ENCODE measurements around the gene PRRC2C. TPM values are rescaled to one million over a fixed set of nuclear protein-coding genes. Genes with fewer than 3 reads are reported as not detected.

The PRRC2C gene
- total RNA-seq, 2 experiments from 2014 or later: 229 to 238 TPM

GRCh38 chr1:171515741-171516140, 30.4 kb downstream of the PRRC2C start:
- no peak for ATAC-seq
- H3K36me3 Mint-ChIP-seq (ENCODE audit: low read depth): peaks cover 53% of the 10 kb centered on the region
- intact Hi-C loops (cut with micrococcal nuclease): no loop called here
- H3K27me3 Mint-ChIP-seq: no peaks in the 10 kb centered on the region
- no peak overlapping the region for H3K4me3 Mint-ChIP-seq
- H3K4me1 Mint-ChIP-seq (ENCODE audit: low read depth): peaks cover 40% of the 10 kb centered on the region
- POLR2A ChIA-PET: interaction anchor here (1.3 to 1.5 kb wide), 2 partner anchors 9 to 25 kb away, joined by 3 read pairs; no protein-coding TSS in a partner anchor
- H3K27ac Mint-ChIP-seq: peak overlapping the region; percentile 40
- DNase-seq: no peak
- CTCF ChIA-PET: interaction anchor here (0.7 to 4.5 kb wide), 7 partner anchors 8 to 77 kb away, joined by 3 to 32 read pairs (median 3); partner anchors contain the start of gene PRRC2C
- no peak for TF ChIP-seq CTCF (IDR thresholded peaks at IDR 0.05)
- no peaks in the 10 kb centered on the region for H3K9me3 Mint-ChIP-seq

GRCh38 chr1:171521567-171521966, 36.2 kb downstream of the PRRC2C start:
- TF ChIP-seq CTCF (IDR thresholded peaks at IDR 0.05): no peak
- H3K4me3 Mint-ChIP-seq: no peak overlapping the region
- no peaks in the 10 kb centered on the region for H3K27me3 Mint-ChIP-seq
- no peak overlapping the region for H3K27ac Mint-ChIP-seq
- ATAC-seq: no peak
- intact Hi-C loops (cut with micrococcal nuclease): no loop called here
- ChIA-PET CTCF (no interaction called here), POLR2A (no interaction called here)
- no peak for DNase-seq
- no peaks in the 10 kb centered on the region for H3K9me3 Mint-ChIP-seq
- peaks cover 53% of the 10 kb centered on the region for H3K36me3 Mint-ChIP-seq (ENCODE audit: low read depth)
- H3K4me1 Mint-ChIP-seq (ENCODE audit: low read depth): peaks cover 3% of the 10 kb centered on the region

DNA sequence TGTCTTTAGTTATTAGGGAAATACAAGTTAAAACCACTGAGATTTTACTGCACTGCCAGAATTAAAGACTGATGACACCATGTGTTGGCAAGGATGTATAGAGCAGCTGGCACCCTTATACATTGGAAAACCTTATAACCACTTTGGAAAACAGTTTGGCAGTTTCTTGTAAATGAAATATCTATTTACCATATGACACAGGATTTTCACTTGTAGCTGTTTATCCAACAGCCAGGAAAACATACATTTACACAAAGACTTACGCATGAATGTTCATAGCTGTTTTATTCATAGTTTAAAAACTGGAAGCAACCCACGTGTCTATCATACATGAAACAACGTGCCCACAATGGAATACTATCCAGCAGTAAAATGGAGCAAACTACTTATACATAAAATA, 45.3 kb downstream of the PRRC2C start:
- H3K36me3 Mint-ChIP-seq (ENCODE audit: low read depth): peaks cover 56% of the 10 kb centered on the region
- ChIA-PET POLR2A (interaction anchor here (0.6 to 1.1 kb wide), 2 partner anchors 13 to 33 kb away, joined by 3 to 4 read pairs; no protein-coding TSS in a partner anchor), CTCF (interaction anchor here (1.6 to 1.9 kb wide), 3 partner anchors 15 to 22 kb away, joined by 3 to 4 read pairs (median 3); no protein-coding TSS in a partner anchor)
- DNase-seq (no peak), ATAC-seq (no peak)
- H3K27ac Mint-ChIP-seq: no peak overlapping the region
- intact Hi-C loops (cut with micrococcal nuclease): no loop called here
- H3K4me3 Mint-ChIP-seq: no peak overlapping the region
- H3K4me1 Mint-ChIP-seq (ENCODE audit: low read depth): peaks cover 2% of the 10 kb centered on the region
- no peaks in the 10 kb centered on the region for H3K9me3 Mint-ChIP-seq
- no peak for TF ChIP-seq CTCF (IDR thresholded peaks at IDR 0.05)
- no peaks in the 10 kb centered on the region for H3K27me3 Mint-ChIP-seq

- Mint-ChIP-seq H3K36me3 (ENCODE audit: low read depth) (peaks cover 68% of the 10 kb centered on the region), H3K27me3 (no peaks in the 10 kb centered on the region), H3K27ac (peak overlapping the region; percentile 7), H3K4me1 (ENCODE audit: low read depth) (peaks cover 2% of the 10 kb centered on the region), H3K4me3 (no peak overlapping the region), H3K9me3 (no peaks in the 10 kb centered on the region)
- intact Hi-C loops (cut with micrococcal nuclease): no loop called here
- DNase-seq (no peak), ATAC-seq (no peak)
- TF ChIP-seq CTCF (IDR thresholded peaks at IDR 0.05): no peak
- ChIA-PET POLR2A (interaction anchor here (0.6 to 1.5 kb wide), 2 partner anchors 18 to 47 kb away, joined by 3 to 4 read pairs; partner anchors contain the start of gene PRRC2C), CTCF (interaction anchor here (0.6 to 2.2 kb wide), 3 partner anchors 18 to 211 kb away, joined by 3 to 6 read pairs (median 5); partner anchors contain the start of gene PRRC2C)
Measured at GRCh38 chr1:171532520-171532919, 47.2 kb downstream of the PRRC2C start.

GRCh38 chr1:171545523-171545922, 60.2 kb downstream of the PRRC2C start:
- H3K36me3 Mint-ChIP-seq (ENCODE audit: low read depth): peaks cover 59% of the 10 kb centered on the region
- H3K4me3 Mint-ChIP-seq: no peak overlapping the region
- peak overlapping the region; percentile 30 for H3K27ac Mint-ChIP-seq

More at GRCh38 chr1:171545523-171545922, 60.2 kb downstream of the PRRC2C start:
- CTCF ChIA-PET: interaction anchor here (1.1 kb wide), 1 partner anchor 11 kb away, joined by 3 read pairs; no protein-coding TSS in a partner anchor
- Mint-ChIP-seq H3K27me3 (no peaks in the 10 kb centered on the region), H3K4me1 (ENCODE audit: low read depth) (peaks cover 9% of the 10 kb centered on the region), H3K9me3 (peaks cover 2% of the 10 kb centered on the region)
- intact Hi-C loops (cut with micrococcal nuclease): no loop called here
- no peak for TF ChIP-seq CTCF (IDR thresholded peaks at IDR 0.05)
- DNase-seq (no peak), ATAC-seq (no peak)
- POLR2A ChIA-PET: interaction anchor here (1.1 kb wide), 1 partner anchor 31 kb away, joined by 3 read pairs; no protein-coding TSS in a partner anchor
